ENCODE measurements around the gene CCDC91. TPM values are rescaled to one million over a fixed set of nuclear protein-coding genes. Genes with fewer than 3 reads are reported as not detected.

CCDC91 gene
- total and polyA plus RNA-seq, 2 of the 4 experiments (the other 2 are of a cell fraction) = 8.6 to 14.7 TPM

- Histone ChIP-seq H3K56ac (ENCODE audit: extremely low read depth, insufficient read depth, low read length) (no peak overlapping the region), H2AFZ (replicated peaks; ENCODE audit: low read length, poor library complexity) (no peak overlapping the region), H3K79me1 (ENCODE audit: low read depth in 1 of 2, low read length in 2 of 2) (peaks cover 5 to 7% of the 10 kb centered on the region in 2 experiments; a peak in 1 of 4 replicates), H3K27ac (ENCODE audit: insufficient read depth, low read length) (no peak overlapping the region), H2AK5ac (ENCODE audit: low read depth, low read length) (no peak overlapping the region; the same call in 1 of the 2 replicates), H3K9me1 (ENCODE audit: insufficient read depth, low read length) (peaks cover 2% of the 10 kb centered on the region; the same call in 1 of the 2 replicates), H3K4ac (ENCODE audit: low read depth, low read length) (peak overlapping the region; percentile 39; the same call in 1 of the 2 replicates), H3K14ac (replicated peaks; ENCODE audit: low read depth, low read length) (no peak overlapping the region; the same call in 1 of the 2 replicates), H4K8ac (ENCODE audit: low read depth in 2 of 2, low read length in 2 of 2) (no peak overlapping the region), H2BK15ac (ENCODE audit: low read depth, low read length) (no peak overlapping the region), H3K4me1 (ENCODE audit: control insufficient read depth, insufficient read depth, low read length) (peaks cover 2% of the 10 kb centered on the region; the same call in 1 of the 2 replicates), H4K91ac (ENCODE audit: insufficient read depth, low read depth, low read length) (0 out of 2 replicates have a peak overlapping the region, but pooled peaks have one; percentile 57), H3K36me3 (ENCODE audit: control insufficient read depth, insufficient read depth, low read length) (no peaks in the 10 kb centered on the region), H3K23ac (ENCODE audit: low read depth, low read length) (no peak overlapping the region), H4K20me1 (ENCODE audit: insufficient read depth, low read length) (no peaks in the 10 kb centered on the region), H4K5ac (ENCODE audit: low read depth, low read length) (no peak overlapping the region), H3K4me2 (ENCODE audit: low read depth, low read length) (no peak overlapping the region), H3K9me3 (ENCODE audit: control insufficient read depth, insufficient read depth, low read length) (no peaks in the 10 kb centered on the region), H2BK5ac (ENCODE audit: low read depth, low read length, poor library complexity, severe bottlenecking) (no peak overlapping the region), H2AK9ac (replicated peaks; ENCODE audit: low read depth, low read length, poor library complexity) (no peak overlapping the region), H3K18ac (ENCODE audit: low read depth, low read length) (no peak overlapping the region), H2BK120ac (ENCODE audit: low read depth, low read length) (no peak overlapping the region), H3K27me3 (ENCODE audit: control insufficient read depth, insufficient read depth, low read length) (no peaks in the 10 kb centered on the region), H3K9ac (ENCODE audit: low read depth, low read length) (no peak overlapping the region), H3K4me3 (ENCODE audit: insufficient read depth, low read depth, low read length) (no peak overlapping the region), H2BK20ac (ENCODE audit: low read depth, low read length) (no peak overlapping the region)
- POLR2A ChIA-PET (ENCODE audit: unreplicated experiment) = no interaction called here
- in situ Hi-C loops (cut with MboI; ENCODE audit: low sequenced_read_pairs) (no loop called here), dilution Hi-C loops (cut with HindIII; ENCODE audit: low sequenced_read_pairs, unreplicated experiment) (no loop called here), intact Hi-C loops (cut with micrococcal nuclease) (no loop called here)
- TF ChIP-seq, protein P1, sequence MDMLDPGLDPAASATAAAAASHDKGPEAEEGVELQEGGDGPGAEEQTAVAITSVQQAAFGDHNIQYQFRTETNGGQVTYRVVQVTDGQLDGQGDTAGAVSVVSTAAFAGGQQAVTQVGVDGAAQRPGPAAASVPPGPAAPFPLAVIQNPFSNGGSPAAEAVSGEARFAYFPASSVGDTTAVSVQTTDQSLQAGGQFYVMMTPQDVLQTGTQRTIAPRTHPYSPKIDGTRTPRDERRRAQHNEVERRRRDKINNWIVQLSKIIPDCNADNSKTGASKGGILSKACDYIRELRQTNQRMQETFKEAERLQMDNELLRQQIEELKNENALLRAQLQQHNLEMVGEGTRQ (IDR thresholded peaks at IDR 0.05; ENCODE audit: low read depth, low read length) = no peak
- TF ChIP-seq, protein P2, sequence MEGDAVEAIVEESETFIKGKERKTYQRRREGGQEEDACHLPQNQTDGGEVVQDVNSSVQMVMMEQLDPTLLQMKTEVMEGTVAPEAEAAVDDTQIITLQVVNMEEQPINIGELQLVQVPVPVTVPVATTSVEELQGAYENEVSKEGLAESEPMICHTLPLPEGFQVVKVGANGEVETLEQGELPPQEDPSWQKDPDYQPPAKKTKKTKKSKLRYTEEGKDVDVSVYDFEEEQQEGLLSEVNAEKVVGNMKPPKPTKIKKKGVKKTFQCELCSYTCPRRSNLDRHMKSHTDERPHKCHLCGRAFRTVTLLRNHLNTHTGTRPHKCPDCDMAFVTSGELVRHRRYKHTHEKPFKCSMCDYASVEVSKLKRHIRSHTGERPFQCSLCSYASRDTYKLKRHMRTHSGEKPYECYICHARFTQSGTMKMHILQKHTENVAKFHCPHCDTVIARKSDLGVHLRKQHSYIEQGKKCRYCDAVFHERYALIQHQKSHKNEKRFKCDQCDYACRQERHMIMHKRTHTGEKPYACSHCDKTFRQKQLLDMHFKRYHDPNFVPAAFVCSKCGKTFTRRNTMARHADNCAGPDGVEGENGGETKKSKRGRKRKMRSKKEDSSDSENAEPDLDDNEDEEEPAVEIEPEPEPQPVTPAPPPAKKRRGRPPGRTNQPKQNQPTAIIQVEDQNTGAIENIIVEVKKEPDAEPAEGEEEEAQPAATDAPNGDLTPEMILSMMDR (conservative IDR thresholded peaks at IDR 0.05; ENCODE audit: low read depth, low read length) = no peak
- TF ChIP-seq MXI1 (IDR thresholded peaks at IDR 0.05; ENCODE audit: borderline replicate concordance, low read depth, low read length) = no peak
- TF ChIP-seq SMC3 (IDR thresholded peaks at IDR 0.05; ENCODE audit: low read depth, low read length) = no peak
- no peak for TF ChIP-seq BHLHE40 (IDR thresholded peaks at IDR 0.05; ENCODE audit: low read depth, low read length)
- TF ChIP-seq, protein P3, sequence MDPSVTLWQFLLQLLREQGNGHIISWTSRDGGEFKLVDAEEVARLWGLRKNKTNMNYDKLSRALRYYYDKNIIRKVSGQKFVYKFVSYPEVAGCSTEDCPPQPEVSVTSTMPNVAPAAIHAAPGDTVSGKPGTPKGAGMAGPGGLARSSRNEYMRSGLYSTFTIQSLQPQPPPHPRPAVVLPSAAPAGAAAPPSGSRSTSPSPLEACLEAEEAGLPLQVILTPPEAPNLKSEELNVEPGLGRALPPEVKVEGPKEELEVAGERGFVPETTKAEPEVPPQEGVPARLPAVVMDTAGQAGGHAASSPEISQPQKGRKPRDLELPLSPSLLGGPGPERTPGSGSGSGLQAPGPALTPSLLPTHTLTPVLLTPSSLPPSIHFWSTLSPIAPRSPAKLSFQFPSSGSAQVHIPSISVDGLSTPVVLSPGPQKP (IDR thresholded peaks at IDR 0.05; ENCODE audit: borderline replicate concordance, low read depth, low read length) = no peak
- TF ChIP-seq MAFK (IDR thresholded peaks at IDR 0.05; ENCODE audit: low read depth, low read length) = no peak
- TF ChIP-seq RAD21 (IDR thresholded peaks at IDR 0.05; ENCODE audit: low read length) = no peak
- no peak for TF ChIP-seq CHD1 (IDR thresholded peaks at IDR 0.05; ENCODE audit: low read depth, low read length)
- no peak for TF ChIP-seq RFX5 (IDR thresholded peaks at IDR 0.05; ENCODE audit: low read depth, low read length)
- TF ChIP-seq RCOR1 (IDR thresholded peaks at IDR 0.05; ENCODE audit: insufficient replicate concordance, low read length) = no peak
- TF ChIP-seq CEBPB (IDR thresholded peaks at IDR 0.05; ENCODE audit: low read depth, low read length) = no peak
- BruUV-seq (replicated peaks) = no TSS peak
- no CpG with 5 or more reads among the region's 1 CpG for WGBS, 2 experiments (ENCODE audit: extremely low coverage in 2 of 2, insufficient read length in 1 of 2)
- peak; percentile 43 for DNase-seq
- ATAC-seq (ENCODE audit: low read depth) = peak; percentile 78
- CTCF ChIA-PET = interaction anchor here (0.7 to 1.3 kb wide), 3 partner anchors 20 to 43 kb away, joined by 3 to 4 read pairs (median 4); no protein-coding TSS in a partner anchor
Measured at GRCh38 chr12:28313631-28314030, 123.4 kb downstream of the CCDC91 start.

Data from IMR-90 (cell line).